T-helper 9 cell (primary cell): ENCODE measurements around the gene NDUFB10.

Source experiments
- DNase-seq: peaks from one replicate; pipeline ENCODE4 v3.0.0-alpha.2; 2020

NDUFB10 gene

DNA sequence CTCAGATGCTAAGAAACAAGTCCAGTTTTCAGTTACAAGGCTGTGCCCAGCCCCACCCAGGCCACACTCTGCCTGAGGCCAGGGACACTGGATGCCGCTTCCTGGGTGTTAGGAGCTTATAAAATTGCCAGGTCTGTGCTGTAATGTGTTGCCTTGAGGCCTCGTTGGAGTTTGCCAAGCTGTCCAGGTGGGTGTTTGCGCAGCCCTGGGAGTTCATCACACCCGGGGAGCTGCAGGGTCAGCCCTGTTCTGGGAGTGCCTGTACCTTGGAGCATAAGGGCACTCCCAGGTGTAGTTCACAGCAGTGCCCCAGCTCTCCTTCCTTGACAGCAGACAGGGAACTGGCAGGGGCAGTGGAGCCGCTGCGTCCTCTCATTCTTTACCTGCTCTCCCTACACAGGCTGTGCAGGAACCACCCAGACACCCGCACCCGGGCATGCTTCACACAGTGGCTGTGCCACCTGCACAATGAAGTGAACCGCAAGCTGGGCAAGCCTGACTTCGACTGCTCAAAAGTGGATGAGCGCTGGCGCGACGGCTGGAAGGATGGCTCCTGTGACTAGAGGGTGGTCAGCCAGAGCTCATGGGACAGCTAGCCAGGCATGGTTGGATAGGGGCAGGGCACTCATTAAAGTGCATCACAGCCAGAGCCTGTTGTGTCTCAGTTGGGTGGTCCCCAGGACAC lies 26.3 kb downstream of the NDUFB10 start:
- DNase-seq: no peak

DNA sequence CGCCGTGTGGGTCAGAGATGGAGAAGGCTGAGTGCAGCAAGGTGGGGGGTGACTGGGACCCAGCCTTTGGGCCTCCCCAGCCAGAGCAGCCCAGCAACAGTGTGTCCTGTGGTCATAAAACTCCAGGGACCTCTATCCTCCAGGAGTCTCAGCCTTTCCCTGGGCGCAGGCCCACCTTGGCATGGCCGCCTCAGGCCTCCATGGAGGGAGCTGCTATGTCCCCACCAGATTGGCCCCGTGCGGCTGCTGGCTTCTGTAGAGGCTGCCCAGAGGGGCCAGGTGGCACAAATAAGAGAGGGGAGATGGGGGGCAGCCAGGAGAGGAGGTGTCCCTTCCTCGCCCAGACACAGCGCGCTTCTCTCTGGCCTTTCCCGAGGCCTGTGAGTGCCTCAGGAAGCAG lies 27.9 kb downstream of the NDUFB10 start:
- DNase-seq: no peak

DNA sequence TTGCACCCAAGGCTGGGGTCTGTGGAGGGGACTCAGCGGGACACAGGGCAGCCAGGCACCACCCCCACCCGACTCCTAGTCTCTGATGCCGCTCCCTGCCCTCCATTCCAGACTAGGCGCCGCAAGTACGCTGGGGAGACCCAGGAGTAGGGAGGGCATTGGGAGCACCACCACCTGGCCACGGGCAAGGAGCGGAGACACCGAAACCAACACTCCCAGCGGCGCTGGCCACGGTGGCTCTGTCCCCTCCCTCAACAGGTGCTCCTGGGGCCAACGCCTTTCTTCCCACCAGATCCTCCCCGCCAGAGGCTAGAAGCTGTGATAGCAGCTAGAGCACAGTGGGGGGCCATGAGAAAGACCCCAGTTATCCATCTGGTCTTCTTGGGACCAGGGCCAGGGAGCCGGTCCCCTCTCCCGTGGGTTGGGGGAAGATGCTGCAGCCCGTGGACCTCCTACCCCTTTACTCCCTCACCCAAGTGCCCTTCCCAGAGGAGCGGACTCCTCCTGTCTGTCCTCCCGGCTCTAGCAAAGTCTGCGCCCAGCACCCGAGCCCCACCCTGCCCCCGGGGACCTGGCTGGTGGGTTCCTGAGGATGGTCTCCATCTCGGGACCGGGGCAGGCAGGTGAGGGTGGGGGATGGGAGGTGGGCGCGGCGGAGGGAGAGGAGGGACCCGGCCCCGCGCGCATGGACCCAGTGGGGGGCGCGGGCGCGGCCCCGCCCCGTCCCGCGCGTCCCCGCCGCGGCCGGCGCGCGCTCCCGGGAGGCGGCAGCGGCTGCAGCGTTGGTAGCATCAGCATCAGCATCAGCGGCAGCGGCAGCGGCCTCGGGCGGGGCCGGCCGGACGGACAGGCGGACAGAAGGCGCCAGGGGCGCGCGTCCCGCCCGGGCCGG lies 30.1 kb downstream of the NDUFB10 start, which contains the start of gene SYNGR3:
SYNGR3 (plus strand) TSS at position 762 of the 892 bp plus-strand sequence. CDS start 133 bp downstream, outside the sequence.
- no peak for DNase-seq

DNA sequence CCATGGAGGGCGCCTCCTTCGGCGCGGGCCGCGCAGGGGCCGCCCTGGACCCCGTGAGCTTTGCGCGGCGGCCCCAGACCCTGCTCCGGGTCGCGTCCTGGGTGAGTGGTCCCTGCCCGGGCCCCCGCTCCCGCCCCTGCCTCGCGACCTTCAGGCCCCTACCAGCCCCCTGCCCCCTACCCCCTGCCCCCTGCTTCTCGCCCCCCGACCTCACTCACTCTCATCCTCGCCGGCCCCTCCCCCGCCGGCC lies 30.7 kb downstream of the NDUFB10 start:
- DNase-seq: no peak

DNA sequence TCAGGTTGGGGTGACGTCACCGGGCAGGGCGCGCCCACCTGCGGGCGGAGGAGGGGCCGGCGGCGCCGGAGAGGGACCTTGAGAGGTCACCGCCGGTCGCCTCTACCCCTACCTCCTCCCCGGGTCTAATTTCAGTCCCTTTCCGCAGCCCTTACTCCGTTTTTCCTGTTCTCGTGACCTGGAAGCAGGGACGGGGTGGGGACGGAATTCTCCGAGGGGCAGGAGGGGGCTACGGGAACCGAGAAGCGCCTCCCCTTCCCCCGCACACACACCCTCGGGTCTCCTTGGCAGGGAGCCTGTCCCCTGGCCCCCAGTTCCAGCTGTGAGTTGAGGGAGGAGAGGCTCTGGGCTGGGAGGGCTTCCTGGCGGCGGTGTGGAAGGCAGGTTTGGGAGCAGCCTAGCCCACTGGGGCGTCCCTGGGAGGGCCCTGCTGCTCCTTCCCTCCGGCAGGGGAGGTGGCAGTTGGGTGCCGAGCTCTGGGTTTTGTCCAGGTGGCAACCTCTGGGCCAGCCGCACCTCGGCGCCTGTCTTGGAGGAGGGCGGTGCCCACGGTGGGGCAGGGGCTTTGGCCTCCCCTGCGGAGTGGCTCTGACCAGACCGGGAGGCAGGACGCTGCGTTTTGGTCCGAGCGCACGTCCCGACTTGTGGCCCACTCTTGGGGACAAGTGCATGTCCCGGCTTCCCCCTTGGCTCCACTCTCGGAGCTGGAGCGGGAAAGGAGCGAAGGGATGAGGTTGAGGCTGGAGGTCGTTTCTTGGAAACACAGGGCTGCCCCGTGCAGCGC lies 31.2 kb downstream of the NDUFB10 start:
- peak; percentile 22 for DNase-seq

DNA sequence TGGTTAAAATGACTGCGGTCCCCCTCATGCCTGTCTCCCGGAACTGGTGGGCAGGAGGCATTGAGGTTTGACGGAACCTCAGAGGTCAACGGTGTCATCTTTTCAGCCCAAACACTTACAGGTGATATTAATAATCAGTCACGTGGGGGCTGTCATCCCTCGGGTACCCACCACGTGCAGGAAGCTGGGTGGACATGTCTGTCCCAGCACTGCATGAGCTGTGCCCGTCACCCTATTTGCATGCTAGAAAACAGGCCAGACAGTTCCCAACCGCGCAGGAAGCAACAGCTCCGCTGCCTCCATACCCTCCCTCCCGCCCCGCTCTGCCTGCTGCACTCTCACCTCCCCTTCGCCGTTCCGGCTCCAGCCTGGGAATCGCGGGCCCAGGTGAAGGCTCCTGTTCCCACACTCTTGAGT lies 31.8 kb downstream of the NDUFB10 start:
- DNase-seq: peak; percentile 49

DNA sequence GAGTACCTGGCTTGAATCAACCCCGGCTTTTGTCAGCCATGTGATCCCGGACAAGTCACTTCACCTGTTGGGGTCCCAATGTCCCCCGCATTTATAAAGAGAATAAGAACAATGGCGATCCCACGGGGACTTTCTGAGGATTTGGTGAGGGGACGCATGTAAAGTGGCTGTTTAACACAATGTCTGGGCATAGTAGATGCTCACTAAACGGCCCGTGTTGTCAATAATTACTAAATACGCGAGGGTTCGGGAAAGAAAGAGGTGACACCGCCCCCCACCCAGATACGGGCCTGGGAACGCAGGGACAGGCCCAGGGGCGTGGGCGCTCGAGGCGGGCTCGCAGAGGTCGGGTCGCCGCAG lies 32.2 kb downstream of the NDUFB10 start:
- no peak for DNase-seq

DNA sequence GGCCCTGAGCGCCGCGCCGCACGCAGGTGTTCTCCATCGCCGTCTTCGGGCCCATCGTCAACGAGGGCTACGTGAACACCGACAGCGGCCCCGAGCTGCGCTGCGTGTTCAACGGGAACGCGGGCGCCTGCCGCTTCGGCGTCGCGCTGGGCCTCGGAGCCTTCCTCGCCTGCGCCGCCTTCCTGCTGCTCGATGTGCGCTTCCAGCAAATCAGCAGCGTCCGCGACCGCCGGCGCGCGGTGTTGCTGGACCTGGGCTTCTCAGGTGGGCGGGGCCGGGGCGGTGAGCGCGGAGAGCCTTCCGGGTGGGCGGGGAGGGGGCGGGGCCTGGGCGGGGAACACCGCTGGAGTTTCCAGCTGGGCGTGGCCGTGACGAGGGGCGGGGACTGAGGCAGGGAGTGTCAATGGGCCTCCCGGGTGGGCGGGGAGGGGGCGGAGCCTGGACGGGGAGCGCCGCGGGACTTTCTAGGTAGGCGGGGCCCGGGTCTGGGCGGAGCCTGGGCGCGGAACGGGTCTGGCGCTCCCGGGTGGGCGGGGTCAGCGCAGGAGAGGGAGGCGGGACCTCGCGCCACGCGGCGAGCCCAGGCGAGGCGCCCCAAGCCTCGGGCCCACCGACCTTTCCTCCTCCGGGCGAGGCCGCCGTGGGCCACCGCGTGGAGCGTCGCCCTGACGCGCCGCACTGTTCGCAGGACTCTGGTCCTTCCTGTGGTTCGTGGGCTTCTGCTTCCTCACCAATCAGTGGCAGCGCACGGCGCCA lies 32.8 kb downstream of the NDUFB10 start:
- DNase-seq: peak; percentile 100

DNA sequence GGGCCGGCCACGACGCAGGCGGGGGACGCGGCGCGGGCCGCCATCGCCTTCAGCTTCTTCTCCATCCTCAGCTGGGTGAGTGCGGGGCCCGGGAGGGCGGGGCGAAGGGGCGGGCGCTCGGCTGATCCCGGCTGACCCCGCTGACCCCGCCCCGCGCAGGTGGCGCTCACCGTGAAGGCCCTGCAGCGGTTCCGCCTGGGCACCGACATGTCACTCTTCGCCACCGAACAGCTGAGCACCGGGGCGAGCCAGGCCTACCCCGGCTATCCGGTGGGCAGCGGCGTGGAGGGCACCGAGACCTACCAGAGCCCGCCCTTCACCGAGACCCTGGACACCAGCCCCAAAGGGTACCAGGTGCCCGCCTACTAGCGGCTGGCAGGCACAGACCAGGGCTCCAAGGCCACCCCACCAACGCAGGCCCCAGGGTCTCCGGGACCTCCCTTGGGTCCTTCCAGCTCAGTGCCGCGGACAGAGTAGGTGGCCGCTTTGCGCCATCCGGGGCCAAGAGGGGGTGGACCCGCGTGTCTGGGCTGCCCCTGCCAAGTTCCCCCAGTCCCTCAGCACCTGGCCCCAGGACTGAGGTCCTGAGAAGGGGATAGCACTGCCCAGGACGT lies 33.5 kb downstream of the NDUFB10 start:
- DNase-seq: peak; percentile 29

DNA sequence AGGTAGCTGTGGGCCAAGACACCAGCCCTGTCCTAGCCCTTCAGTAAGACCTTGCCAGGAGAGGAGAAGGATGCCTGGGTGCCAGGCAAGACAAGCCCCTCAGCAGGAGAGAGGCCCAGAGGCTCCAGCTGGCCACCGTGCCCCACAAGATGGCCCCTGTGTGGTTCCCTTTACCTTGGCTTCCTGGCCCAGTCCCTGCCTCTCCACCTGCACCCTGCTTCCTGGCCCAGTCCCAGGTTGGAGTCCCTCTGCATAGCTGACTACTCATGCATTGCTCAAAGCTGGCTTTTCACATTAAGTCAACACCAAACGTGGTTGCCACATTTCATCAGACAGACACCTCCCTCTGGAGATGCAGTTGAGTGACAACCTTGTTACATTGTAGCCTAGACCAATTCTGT lies 34.4 kb downstream of the NDUFB10 start:
- no peak for DNase-seq

DNA sequence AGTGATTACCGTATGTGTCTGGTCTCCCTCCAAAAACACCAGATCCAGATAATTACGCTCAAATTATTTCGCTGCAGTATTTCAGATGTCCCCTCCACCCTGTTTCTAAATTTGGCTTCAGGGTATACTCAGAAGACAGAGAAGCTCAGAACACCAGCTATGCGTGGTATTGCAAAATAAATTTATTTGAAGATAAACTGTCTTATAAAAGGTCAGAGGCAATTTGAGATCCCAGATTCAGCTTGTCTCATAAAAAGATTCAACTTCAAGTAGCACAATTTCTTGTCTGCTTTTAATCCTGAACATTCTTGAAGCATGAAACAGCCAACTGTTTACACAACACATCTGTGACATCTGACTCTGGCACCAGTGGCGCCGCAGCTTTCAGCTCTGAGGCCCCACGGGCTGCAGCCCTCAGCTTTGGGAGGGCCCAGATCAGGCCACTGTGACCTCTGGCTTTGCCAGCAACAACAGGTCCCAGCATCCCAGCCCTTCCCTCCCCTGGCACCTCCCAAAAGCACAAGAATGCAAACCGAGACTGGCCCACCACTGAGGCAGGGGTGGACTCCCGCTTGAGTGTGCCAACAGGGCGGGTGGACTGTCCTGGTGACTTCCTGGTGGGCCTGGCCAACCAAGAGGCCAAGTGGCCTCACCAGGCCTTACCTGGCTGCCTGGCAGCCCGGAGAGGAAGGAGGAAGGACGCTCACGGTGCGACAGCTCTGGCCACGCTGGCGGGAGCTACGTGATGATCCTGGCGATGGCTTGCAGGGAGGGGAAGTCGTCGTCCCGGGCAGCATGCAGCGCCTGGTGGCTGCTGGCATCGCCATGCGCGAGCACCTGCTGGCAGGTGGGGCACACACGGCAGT lies 38.4 kb downstream of the NDUFB10 start:
- DNase-seq: no peak

DNA sequence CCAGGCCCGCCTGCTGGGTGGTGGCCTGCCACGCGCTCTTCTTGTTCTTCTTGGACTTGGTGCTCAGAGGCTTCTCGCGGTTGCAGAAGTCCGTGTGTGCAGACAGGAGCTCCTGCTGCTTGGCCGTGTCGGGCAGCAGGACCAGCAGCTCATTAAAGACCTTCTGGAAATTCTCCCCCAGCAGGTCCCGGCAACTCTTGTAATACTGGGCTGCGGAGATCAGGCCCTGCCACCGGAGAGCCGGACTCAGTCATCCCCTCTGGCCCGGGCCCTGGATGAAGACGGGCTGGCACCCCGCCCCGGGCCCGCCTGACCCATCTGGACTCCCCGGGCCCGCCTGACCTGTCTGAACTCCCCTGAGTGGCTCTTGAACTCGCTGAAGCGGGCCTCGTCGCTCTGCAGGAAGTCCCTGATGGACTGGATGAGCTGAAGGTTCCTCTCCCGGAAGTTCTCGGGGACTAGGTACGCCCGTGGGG lies 39.1 kb downstream of the NDUFB10 start:
- no peak for DNase-seq

DNA sequence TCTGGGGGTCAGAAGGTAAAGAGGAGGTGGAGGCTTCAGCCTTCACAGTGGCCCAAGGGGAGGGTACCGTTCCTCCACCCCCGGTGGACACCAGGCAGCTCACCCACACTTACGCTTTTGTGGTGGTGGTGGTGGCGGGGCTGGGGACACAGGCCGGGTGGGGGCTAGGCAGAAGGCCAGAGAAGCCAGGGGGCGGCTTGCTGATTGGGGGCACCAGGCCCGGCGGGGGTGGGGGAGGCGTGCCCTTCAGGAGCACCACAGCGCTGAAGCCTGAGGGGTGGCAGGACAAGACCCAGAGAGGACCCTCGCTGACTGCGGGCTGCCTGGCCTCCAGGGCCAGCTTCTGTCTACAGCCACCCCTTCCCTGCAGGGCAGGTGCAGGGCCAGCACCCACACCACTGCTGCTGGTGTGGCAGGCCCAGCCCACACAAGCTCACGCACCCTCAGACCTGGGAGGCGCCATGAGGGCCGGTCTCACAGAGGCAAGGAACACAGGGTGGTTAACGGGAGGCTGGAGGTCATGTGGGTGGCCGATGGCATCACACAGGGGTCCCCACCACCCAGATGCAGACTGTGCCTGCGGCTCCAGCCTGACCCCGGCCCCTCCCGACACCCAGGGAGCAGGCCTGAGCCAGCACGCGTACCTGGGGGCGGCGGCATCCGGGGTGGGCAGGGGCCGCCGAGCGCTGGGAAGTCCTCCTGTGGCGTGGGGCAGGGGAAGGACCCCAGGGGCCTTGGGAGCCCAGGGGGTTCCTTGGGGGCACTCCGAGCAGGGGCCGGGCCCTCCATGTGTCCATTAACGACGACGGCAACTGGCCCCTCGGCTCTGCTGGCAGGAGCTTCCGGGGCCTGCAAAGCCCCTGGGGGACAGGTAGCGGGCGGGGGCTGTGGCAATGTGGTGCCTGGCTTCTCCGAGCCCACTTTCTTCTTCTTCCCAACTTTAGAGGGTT lies 39.8 kb downstream of the NDUFB10 start:
- no peak for DNase-seq

DNA sequence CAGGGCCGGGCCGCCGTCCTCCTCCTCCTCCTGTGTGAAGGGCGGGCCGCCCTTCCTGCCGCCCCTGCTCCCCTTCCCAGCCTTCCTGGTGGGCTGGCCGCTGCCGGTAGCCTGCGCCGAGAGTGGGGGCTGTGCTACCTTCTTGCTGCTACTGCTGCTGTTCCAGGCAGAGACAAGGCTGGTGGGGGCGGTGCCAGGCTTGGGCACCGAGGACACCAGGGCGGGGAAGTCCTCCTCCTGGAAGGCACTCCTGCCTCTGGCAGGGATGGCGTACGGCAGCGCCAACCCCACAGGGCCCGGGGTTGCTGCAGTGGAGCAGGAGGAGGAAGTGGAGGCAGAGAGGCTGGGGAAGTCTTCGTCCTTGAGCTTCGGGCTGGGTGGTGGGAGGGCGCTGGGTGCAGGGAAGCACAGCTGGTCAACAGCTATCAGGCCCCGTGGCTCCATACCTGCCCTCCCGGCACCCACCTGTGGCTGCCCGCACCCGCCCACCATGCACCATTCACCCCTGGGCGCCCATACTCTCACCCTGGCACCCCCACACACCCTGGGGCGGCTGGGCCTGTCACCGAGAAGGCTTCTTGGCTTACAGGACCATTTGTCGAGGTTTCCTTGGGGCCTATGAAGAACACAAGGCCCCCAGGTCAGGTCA lies 40.7 kb downstream of the NDUFB10 start:
- DNase-seq: no peak

DNA sequence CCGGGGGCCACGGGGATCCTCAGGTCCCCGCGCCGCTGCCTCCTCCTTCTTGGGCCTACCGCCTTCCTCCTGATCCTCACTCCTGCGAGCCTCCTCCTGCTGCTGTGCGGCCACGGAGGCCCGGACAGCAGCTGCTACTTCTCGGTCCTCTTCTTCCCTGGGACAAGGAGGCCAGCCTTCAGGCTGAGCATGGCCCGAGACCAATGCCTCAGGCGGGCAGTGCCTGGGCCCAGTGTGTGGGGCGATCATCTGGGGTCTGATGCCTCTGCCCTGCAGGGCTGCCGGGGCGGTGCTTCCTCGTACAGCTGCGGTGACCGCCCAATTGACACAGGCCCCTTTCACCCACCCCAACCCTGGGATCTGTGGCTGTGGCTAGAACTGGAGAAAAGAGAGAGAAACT lies 41.7 kb downstream of the NDUFB10 start:
- no peak for DNase-seq

DNA sequence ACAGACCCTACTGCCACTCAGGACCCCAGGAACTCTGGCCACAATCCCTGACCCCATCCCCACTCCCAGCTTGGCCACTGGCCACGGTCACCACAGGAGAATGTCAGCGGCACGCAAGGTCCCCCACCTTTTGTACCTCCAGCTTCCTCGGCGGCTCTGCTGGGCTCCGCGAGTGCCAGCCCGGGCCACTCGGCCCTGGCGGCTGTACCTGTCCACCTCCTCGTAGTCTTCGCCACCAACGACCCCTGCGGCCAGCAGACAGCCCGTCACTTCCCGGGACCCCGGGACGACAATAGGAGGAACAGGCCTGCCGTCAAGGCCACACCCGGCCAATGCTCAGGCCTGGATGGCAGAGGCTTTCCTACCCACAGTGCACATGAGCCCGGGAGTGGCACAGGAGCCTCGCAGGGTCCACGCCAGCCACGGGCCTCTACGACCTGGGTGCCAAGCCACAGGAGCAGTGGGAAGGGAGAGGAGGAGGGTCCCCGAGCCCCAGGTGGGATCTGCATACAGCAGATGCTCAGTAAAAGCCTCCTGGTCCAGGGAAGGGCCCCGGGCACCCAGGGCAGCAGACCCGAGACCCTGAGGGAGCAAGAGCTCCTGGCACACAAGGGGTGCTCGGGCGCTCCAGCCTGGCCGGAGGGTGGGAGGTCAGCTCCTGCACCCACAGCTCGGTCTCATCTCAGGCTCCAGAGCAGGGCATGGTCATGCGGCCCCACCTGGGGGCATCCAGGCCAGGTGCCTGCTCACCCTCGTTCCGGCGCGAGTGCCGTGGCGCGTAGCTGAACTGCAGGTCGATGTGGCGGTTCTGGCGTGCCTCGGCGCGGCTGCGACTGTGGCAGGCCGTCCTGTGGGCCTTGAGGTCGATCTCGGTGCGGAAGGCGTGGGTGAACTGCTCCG lies 42.4 kb downstream of the NDUFB10 start:
- no peak for DNase-seq

DNA sequence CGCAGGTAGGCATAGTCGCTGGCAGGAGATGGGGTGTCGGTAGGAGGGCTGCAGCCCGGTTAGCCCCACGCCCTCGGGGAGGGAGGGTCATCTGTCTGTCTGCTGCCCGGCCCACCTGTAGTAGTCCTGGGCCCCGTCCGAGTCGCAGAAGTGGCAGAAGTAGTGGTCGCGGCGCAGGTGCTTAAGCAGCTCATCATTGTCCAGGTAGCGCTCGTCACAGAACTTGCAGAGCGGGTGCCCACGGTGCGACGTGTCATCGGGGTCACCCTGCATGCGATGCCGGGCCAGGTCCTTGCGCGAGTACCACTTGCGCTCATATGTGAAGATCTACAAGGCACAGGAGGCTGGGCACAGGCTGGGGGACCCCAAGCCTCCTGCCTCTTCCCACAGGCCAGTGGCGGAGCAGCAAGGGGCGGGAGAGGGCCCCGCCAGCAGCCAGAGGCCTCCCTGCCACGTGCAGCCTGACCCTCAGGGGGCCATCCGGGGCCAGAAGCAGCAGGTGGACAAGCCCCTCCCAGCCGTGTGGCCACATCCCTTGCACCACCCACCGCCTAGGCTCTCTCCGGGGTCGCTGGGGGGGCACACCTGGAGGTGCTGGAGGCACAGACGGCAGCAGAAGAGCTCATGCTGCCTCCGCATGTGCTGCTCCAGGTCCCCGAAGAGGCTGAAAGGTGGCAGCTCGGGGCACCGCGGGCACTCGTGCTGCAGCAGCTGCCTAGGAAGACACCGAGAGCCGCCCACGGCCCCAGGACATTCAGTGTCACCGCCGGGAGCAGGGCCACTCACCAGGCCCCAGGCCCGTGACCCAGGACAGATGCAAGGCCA lies 43.3 kb downstream of the NDUFB10 start:
- DNase-seq: no peak
